HG02938 (cell line): ENCODE measurements around the gene NARS2.

Experiments
- ATAC-seq: cut with Tn5 transposase; IDR thresholded peaks from one replicate; pipeline ENCODE4 v1.9.1; 2021; ENCODE audit warnings: mild to moderate bottlenecking, moderate library complexity; ENCODE audit not compliant: unreplicated experiment

Gene NARS2

GRCh38 chr11:78446210-78446609 lies 128.5 kb downstream of the NARS2 start:
- ATAC-seq, result no peak

GRCh38 chr11:78444726-78445125 lies 129.9 kb downstream of the NARS2 start:
- ATAC-seq, result no peak

GRCh38 chr11:78441956-78442355 lies 132.7 kb downstream of the NARS2 start:
- no peak for ATAC-seq

GRCh38 chr11:78438298-78438975 lies 136.2 kb downstream of the NARS2 start:
- peak; percentile 88 for ATAC-seq

GRCh38 chr11:78432956-78433355 lies 141.7 kb downstream of the NARS2 start:
- ATAC-seq, result no peak

- no peak for ATAC-seq
Observed at GRCh38 chr11:78432058-78432515, 142.6 kb downstream of the NARS2 start.

- no peak for ATAC-seq
Observed at GRCh38 chr11:78429660-78430059, 145.0 kb downstream of the NARS2 start.

- no peak for ATAC-seq
Observed at GRCh38 chr11:78429209-78429608, 145.5 kb downstream of the NARS2 start.

GRCh38 chr11:78428773-78429172 lies 145.9 kb downstream of the NARS2 start:
- ATAC-seq, result no peak

GRCh38 chr11:78428266-78428636 lies 146.4 kb downstream of the NARS2 start:
- no peak for ATAC-seq

GRCh38 chr11:78427615-78428265 lies 146.9 kb downstream of the NARS2 start:
- no peak for ATAC-seq

GRCh38 chr11:78426845-78427244 lies 147.8 kb downstream of the NARS2 start:
- ATAC-seq, result no peak

GRCh38 chr11:78425399-78426070 lies 149.1 kb downstream of the NARS2 start:
- no peak for ATAC-seq

- ATAC-seq, result peak; percentile 20
Observed at GRCh38 chr11:78424334-78425270, 150.1 kb downstream of the NARS2 start.

- ATAC-seq, result no peak
Observed at GRCh38 chr11:78423241-78423640, 151.4 kb downstream of the NARS2 start.

GRCh38 chr11:78420796-78421209 lies 153.9 kb downstream of the NARS2 start:
- peak; percentile 23 for ATAC-seq

GRCh38 chr11:78420255-78420764 lies 154.4 kb downstream of the NARS2 start:
- ATAC-seq, result no peak

- ATAC-seq, result no peak
Observed at GRCh38 chr11:78419327-78419726, 155.3 kb downstream of the NARS2 start.

- no peak for ATAC-seq
Observed at GRCh38 chr11:78418584-78419211, 156.0 kb downstream of the NARS2 start.

- ATAC-seq, result peak; percentile 35
Observed at GRCh38 chr11:78417888-78418583, 156.6 kb downstream of the NARS2 start.
